A673 (cell line): ENCODE measurements around the gene C16orf46. TPM values are rescaled to one million over a fixed set of nuclear protein-coding genes. Genes with fewer than 3 reads are reported as not detected.

Source experiments
- BruUV-seq: library from RNA; stranded (reverse); fragments of 400-500 nt; replicated peaks from 2 replicates; lab custom pipeline; 2021; lab: Mats Ljungman, UMichigan
- CTCF ChIA-PET: fragments of 300-600 bp; sonication (Branson Sonifier 250); formaldehyde crosslinking; loops from one replicate; lab custom pipeline; 2022; ENCODE audit warnings: antibody characterized with exemption; lab: Charles Lee
- POLR2A ChIA-PET: fragments of 300-600 bp; sonication (Branson Sonifier 250); formaldehyde crosslinking; loops from one replicate; lab custom pipeline; 2022; ENCODE audit warnings: antibody characterized with exemption; ENCODE audit not compliant: low non-redundant PET; lab: Charles Lee
- DNase-seq: peaks from one replicate; pipeline ENCODE4 v3.0.0-alpha.2; 2015; ENCODE audit warnings: low spot score
- H3K27ac ChIP-seq: fragments of 200-600 bp; sonication (generic); 2 replicates; pipeline ENCODE4 v1.5.1; 2016; ENCODE audit warnings: mixed run types, low read depth, mild to moderate bottlenecking, mixed read lengths, antibody characterized with exemption, low read length; ENCODE audit not compliant: poor library complexity, severe bottlenecking
- H3K27me3 ChIP-seq: fragments of 200-600 bp; sonication (generic); replicated peaks from 2 replicates; pipeline ENCODE4 v1.6.1; 2017; ENCODE audit warnings: mixed run types, low read depth, mild to moderate bottlenecking, mixed read lengths, antibody characterized with exemption, low read length; ENCODE audit not compliant: insufficient read depth, poor library complexity
- H3K36me3 ChIP-seq: fragments of 200-600 bp; sonication (generic); 2 replicates; pipeline ENCODE4 v1.6.1; 2016; ENCODE audit warnings: mixed run types, mild to moderate bottlenecking, mixed read lengths, antibody characterized with exemption, low read length; ENCODE audit not compliant: insufficient read depth, poor library complexity, severe bottlenecking
- H3K4me1 ChIP-seq: fragments of 200-600 bp; sonication (generic); 2 replicates; pipeline ENCODE4 v1.6.1; 2017; ENCODE audit warnings: mixed run types, mild to moderate bottlenecking, mixed read lengths, antibody characterized with exemption, low read length; ENCODE audit not compliant: insufficient read depth, poor library complexity, severe bottlenecking
- H3K4me3 ChIP-seq: fragments of 200-600 bp; sonication (generic); 2 replicates; pipeline ENCODE4 v1.5.1; 2016; ENCODE audit warnings: low read depth, mixed run types, mild to moderate bottlenecking, mixed read lengths, low read length; ENCODE audit not compliant: poor library complexity, severe bottlenecking
- H3K9me3 ChIP-seq: fragments of 200-600 bp; sonication (generic); 2 replicates; pipeline ENCODE4 v1.6.1; 2016; ENCODE audit warnings: mixed run types, low read depth, mild to moderate bottlenecking, mixed read lengths, antibody characterized with exemption, low read length; ENCODE audit not compliant: poor library complexity, severe bottlenecking
- CTCF ChIP-seq: fragments of 300-800, 200-600 bp; sonication (generic); conservative IDR thresholded peaks from 2 replicates; pipeline ENCODE4 v1.5.1; 2017; ENCODE audit warnings: low read depth, mild to moderate bottlenecking, antibody characterized with exemption, low read length, moderate library complexity, mixed read lengths
- EZH2 ChIP-seq: fragments of 200-600 bp; sonication (generic); IDR thresholded peaks from 2 replicates; pipeline ENCODE4 v1.6.1; 2017; ENCODE audit warnings: borderline replicate concordance, low read depth, mild to moderate bottlenecking, mixed read lengths, antibody characterized with exemption, low read length; ENCODE audit not compliant: poor library complexity, severe bottlenecking
- intact Hi-C: fragments of 100-400 bp; cut with micrococcal nuclease; formaldehyde crosslinking; loops from one replicate; pipeline ENCODE4 v1.10.0; 2022; ENCODE audit not compliant: unreplicated experiment
- total RNA-seq: library from RNA; stranded (reverse); gene quantifications from 2 replicates; pipeline ENCODE4 v1.2.3, GENCODE V29; 2021

The C16orf46 gene
- total RNA-seq, 1 experiment from 2014 or later, result 0.21 TPM

- H3K4me3 ChIP-seq, result no peak overlapping the region
- no peaks in the 10 kb centered on the region for H3K27me3 ChIP-seq
- no peak overlapping the region for H3K27ac ChIP-seq
- H3K4me1 ChIP-seq, result no peaks in the 10 kb centered on the region
- DNase-seq, result no peak
- H3K36me3 ChIP-seq, result peaks cover 8% of the 10 kb centered on the region
- ChIA-PET POLR2A (no interaction called here), CTCF (no interaction called here)
- BruUV-seq, result no TSS peak
- intact Hi-C loops, result no loop called here
- no peaks in the 10 kb centered on the region for H3K9me3 ChIP-seq
- TF ChIP-seq EZH2, result no peak
- TF ChIP-seq CTCF, result no peak
Measured at GRCh38 chr16:81088836-81089235, 11.8 kb upstream of the C16orf46 start.

GRCh38 chr16:81081014-81081413, 4.0 kb upstream of the C16orf46 start:
- CTCF ChIA-PET, result no interaction called here
- no peak overlapping the region for H3K27ac ChIP-seq
- POLR2A ChIA-PET, result no interaction called here

GRCh38 chr16:81080233-81080632, 3.2 kb upstream of the C16orf46 start:
- TF ChIP-seq CTCF (no peak), EZH2 (no peak)
- POLR2A ChIA-PET, result no interaction called here
- Histone ChIP-seq H3K9me3 (no peaks in the 10 kb centered on the region), H3K27me3 (no peaks in the 10 kb centered on the region), H3K27ac (no peak overlapping the region), H3K4me3 (no peak overlapping the region), H3K4me1 (no peaks in the 10 kb centered on the region), H3K36me3 (peaks cover 7% of the 10 kb centered on the region)
- no peak for DNase-seq
- BruUV-seq, result no TSS peak
- intact Hi-C loops, result no loop called here
- CTCF ChIA-PET, result no interaction called here

More at GRCh38 chr16:81081014-81081413, 4.0 kb upstream of the C16orf46 start:
- Histone ChIP-seq H3K27me3 (no peaks in the 10 kb centered on the region), H3K4me3 (no peak overlapping the region), H3K4me1 (no peaks in the 10 kb centered on the region), H3K36me3 (peaks cover 8% of the 10 kb centered on the region), H3K9me3 (no peaks in the 10 kb centered on the region)
- TF ChIP-seq CTCF, result no peak
- no peak for TF ChIP-seq EZH2
- DNase-seq, result no peak
- no TSS peak for BruUV-seq
- intact Hi-C loops, result no loop called here
